Upper lobe of right lung (tissue), 1 donor: Measurements from ENCODE around the gene AKNA. TPM values are rescaled to one million over a fixed set of nuclear protein-coding genes. Genes with fewer than 3 reads are reported as not detected.

Source experiments
- ATAC-seq: fragments of 200-7000 bp; cut with Tn5 transposase; one replicate; pipeline ENCODE4 v1.9.1; 2020; ENCODE audit warnings: mild to moderate bottlenecking, moderate library complexity
- DNase-seq: peaks from one replicate; pipeline ENCODE4 v3.0.0-alpha.2; 2020
- H3K27ac ChIP-seq: fragments of 200-600 bp; one replicate; pipeline ENCODE4 v1.8.0; 2022
- H3K27me3 ChIP-seq: fragments of 200-600 bp; one replicate; pipeline ENCODE4 v1.8.0; 2022; ENCODE audit warnings: mild to moderate bottlenecking
- H3K36me3 ChIP-seq: fragments of 200-600 bp; one replicate; pipeline ENCODE4 v1.8.0; 2022
- H3K4me1 ChIP-seq: fragments of 200-600 bp; one replicate; pipeline ENCODE4 v1.8.0; 2022
- H3K4me3 ChIP-seq: fragments of 200-600 bp; one replicate; pipeline ENCODE4 v1.8.0; 2022; ENCODE audit warnings: mild to moderate bottlenecking
- H3K9me3 ChIP-seq: fragments of 200-600 bp; one replicate; pipeline ENCODE4 v1.8.0; 2022
- intact Hi-C: fragments of 100-400 bp; cut with DNase I; formaldehyde crosslinking; loops from one replicate; pipeline ENCODE4 v1.11.0; 2022
- total RNA-seq: library from RNA; stranded (reverse); fragmentation: NEBNext Ultra II Directional; extraction: Animal tissue kit (Norgen Biotek cat#: 25700); gene quantifications from one replicate; pipeline ENCODE4 v1.2.1, GENCODE V29; 2021
- TF ChIP-seq, protein P1 (sequence below): fragments of 200-600 bp; IDR thresholded peaks from one replicate; pipeline ENCODE4 v1.8.0; 2022; ENCODE audit warnings: antibody characterized with exemption
- donor health status: DM: no; HTN: yes; CAD: no; lungs with severe emphysema.

The AKNA gene
- total RNA-seq, 1 donor from 2014 or later, result 54.7 TPM

DNA sequence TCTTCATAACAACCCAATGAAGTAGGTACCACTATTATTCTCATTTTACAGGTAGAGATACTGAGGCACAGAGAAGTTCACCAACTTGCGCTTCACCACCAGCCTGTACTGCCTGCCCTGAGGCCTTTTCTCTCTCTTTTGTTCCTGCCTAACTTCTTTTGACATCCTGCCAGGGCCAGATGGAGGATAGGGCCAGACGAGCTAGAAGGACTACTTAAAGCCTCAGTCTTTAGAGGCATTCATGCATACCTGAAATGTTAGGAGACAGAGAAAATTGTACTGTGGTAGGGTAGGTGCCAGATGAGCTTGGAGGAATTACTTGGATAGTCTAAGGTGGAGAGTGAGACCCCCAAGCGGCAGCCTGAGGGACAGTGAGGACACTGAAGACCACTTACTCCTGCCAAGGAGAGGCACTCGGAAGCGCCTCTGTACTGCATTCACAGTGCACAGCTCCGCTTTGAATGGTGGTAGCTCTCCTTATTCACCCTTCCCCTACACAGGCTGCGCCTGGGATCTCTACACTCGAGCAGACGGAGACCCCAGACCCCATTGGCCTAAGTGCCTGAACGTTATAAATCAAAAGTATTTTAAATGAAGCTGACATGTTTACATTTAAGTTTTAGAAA, 71.1 kb downstream of the AKNA start:
- Histone ChIP-seq H3K27ac (no peak overlapping the region), H3K36me3 (no peaks in the 10 kb centered on the region), H3K4me1 (no peaks in the 10 kb centered on the region), H3K4me3 (no peak overlapping the region), H3K9me3 (no peaks in the 10 kb centered on the region), H3K27me3 (no peaks in the 10 kb centered on the region)
- TF ChIP-seq, protein P1, sequence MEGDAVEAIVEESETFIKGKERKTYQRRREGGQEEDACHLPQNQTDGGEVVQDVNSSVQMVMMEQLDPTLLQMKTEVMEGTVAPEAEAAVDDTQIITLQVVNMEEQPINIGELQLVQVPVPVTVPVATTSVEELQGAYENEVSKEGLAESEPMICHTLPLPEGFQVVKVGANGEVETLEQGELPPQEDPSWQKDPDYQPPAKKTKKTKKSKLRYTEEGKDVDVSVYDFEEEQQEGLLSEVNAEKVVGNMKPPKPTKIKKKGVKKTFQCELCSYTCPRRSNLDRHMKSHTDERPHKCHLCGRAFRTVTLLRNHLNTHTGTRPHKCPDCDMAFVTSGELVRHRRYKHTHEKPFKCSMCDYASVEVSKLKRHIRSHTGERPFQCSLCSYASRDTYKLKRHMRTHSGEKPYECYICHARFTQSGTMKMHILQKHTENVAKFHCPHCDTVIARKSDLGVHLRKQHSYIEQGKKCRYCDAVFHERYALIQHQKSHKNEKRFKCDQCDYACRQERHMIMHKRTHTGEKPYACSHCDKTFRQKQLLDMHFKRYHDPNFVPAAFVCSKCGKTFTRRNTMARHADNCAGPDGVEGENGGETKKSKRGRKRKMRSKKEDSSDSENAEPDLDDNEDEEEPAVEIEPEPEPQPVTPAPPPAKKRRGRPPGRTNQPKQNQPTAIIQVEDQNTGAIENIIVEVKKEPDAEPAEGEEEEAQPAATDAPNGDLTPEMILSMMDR, result no peak
- DNase-seq (peak; percentile 33), ATAC-seq (no peak)
- intact Hi-C loops, result no loop called here

DNA sequence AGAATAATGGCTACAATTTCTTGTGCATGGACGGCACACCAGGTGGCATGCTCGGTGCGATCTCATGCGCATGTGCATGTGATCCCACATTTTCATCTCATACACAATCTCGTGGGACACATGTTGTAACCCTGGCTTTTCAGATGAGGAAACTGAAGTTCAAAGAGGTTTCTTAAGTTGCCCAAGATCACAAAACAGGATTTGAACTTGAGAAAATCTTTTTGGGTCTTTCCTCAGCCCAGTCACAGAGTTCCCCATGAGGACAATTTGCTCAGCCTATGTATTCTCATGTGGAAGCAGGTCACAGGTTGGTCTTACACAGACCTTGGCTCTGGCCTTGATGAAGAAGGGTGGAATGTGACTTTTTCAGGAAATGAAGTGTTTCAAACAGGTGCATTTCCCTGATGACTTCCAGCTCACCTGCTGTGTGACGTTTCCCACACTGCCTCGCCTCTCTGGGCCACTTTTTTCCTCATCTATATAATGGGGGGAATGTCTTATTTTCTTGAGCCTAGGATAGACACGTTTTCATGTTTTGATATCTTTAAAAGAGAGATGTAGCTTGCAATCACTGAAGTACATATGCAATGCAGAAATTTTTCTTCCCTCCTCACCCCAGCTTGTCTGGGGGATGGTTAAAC, 71.9 kb downstream of the AKNA start:
- Histone ChIP-seq H3K36me3 (no peaks in the 10 kb centered on the region), H3K27ac (no peak overlapping the region), H3K27me3 (no peaks in the 10 kb centered on the region), H3K4me1 (no peaks in the 10 kb centered on the region), H3K9me3 (no peaks in the 10 kb centered on the region), H3K4me3 (no peak overlapping the region)
- ATAC-seq (peak; percentile 67), DNase-seq (peak; percentile 55)
- TF ChIP-seq, protein P1, result no peak
- intact Hi-C loops, result no loop called here

DNA sequence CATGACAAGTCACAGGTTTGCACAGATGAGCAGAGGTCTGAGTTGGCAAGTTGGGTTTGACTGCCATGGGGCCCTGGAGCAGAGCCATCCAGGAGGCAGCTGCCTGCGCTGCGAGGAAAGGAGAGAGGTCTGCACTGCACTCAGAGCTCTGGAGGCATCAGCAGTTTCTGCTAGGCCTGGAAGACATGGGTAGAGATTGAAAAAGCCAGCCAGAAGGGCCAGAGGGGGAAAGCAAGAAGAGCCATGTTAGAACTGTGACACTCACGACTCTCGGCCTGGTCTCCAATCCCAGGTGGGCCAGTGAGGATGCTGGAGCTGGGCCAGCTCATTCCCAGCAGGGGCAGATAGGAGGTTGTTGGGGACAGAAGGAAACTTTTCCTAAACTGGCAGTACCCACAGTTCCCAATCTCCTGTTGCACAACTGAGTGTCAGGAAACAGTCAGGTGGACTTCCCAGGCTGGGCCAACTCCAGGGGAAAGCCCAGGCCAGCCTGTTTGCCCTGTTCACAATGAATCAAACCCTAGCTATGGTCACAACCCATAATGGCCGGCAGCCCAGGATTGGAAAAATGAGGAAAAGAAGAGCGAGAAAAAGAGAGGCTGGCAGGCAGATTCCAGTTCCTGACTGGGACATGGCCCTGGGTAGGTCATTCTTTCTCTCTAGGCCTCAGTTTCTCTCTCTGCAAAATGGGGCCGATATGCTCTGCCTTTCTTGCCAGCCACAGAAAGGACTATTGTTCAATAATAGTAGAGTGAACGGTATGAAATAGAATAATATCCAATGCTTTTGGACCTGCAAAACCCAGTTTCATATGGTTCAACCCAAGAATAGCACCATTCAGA, 72.7 kb downstream of the AKNA start:
- H3K4me1 ChIP-seq, result no peaks in the 10 kb centered on the region
- intact Hi-C loops, result no loop called here
- TF ChIP-seq, protein P1, result no peak
- no peaks in the 10 kb centered on the region for H3K36me3 ChIP-seq
- peak; percentile 62 for ATAC-seq
- H3K27ac ChIP-seq, result no peak overlapping the region
- DNase-seq, result peak; percentile 71
- H3K9me3 ChIP-seq, result no peaks in the 10 kb centered on the region
- no peak overlapping the region for H3K4me3 ChIP-seq
- H3K27me3 ChIP-seq, result no peaks in the 10 kb centered on the region

DNA sequence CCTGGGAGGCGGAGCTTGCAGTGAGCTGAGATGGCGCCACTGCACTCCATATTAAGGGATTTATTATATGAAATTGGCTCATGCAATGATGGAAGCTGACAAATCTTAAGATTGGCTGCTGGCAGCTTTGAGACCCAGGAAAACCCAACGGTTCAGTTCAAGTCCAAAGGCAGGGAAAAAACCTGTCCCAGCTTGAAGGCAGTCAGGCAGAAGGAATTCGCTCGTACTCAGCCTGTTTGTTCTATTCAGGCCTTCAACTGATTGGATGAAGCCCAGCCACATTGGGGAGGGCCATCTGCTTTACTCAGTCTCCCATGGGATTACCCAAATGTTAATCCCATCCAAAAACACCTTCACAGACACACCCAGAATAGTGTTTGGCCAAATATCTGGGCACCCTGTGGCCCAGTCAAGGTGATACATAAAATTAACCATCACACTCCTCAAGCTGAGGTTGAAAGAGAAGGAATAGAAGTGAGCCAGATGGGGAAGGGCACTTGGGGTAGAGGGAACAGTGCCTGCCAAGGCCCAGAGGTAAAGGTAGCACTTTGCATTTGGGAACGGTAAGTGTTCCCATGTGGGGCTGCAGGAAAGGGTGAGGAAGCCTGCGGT, 73.4 kb downstream of the AKNA start:
- TF ChIP-seq, protein P1, result no peak
- H3K36me3 ChIP-seq, result no peaks in the 10 kb centered on the region
- no peaks in the 10 kb centered on the region for H3K9me3 ChIP-seq
- intact Hi-C loops, result no loop called here
- H3K4me1 ChIP-seq, result no peaks in the 10 kb centered on the region
- no peak overlapping the region for H3K27ac ChIP-seq
- ATAC-seq (no peak), DNase-seq (no peak)
- no peaks in the 10 kb centered on the region for H3K27me3 ChIP-seq
- H3K4me3 ChIP-seq, result no peak overlapping the region

DNA sequence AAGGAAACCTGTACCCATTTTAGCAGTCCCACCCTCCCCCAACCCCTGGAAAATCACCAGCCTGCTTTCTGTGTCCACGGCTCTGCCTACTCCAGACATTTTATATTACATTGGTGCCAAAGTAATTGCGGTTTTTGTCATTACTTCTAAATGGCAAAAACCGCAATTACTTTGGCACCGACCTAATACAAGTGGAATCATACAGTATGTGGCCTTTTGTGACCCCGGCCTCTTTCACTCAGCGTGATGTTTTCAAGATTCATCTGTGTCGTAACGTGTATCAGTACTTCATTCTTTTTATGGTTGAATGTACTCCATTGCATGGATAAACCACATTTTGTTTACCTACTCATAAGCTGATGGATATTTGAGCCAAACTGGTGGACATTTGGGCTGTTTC, 74.6 kb downstream of the AKNA start:
- TF ChIP-seq, protein P1, result no peak
- no peaks in the 10 kb centered on the region for H3K27me3 ChIP-seq
- DNase-seq, result no peak
- H3K27ac ChIP-seq, result no peak overlapping the region
- no peak for ATAC-seq
- no peak overlapping the region for H3K4me3 ChIP-seq
- intact Hi-C loops, result no loop called here
- no peaks in the 10 kb centered on the region for H3K9me3 ChIP-seq
- no peaks in the 10 kb centered on the region for H3K36me3 ChIP-seq
- no peaks in the 10 kb centered on the region for H3K4me1 ChIP-seq
